ENCODE measurements around the gene NADSYN1. TPM values are rescaled to one million over a fixed set of nuclear protein-coding genes. Genes with fewer than 3 reads are reported as not detected.

The NADSYN1 gene
- total RNA-seq, 1 donor from 2014 or later: 55.4 TPM

DNA sequence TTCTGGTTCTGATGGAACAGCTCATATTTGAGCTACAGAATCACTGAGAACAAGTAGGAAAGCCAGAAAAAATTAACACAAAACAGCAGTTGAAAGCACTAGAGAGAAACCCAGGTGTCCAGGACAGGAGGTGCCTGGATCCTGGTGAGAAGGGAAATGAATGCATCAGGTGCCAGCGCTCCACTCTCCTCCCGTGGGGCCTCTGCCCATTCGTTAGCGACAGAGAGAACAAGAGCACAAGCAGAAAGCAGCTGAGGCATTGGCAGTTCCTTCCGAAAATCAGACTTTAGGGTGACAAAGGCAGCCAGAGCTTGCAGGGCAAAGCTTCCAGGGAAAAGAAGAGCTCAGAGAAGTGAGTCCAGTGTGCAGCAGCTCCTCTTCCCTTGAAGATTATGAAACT, 54.1 kb downstream of the NADSYN1 start:
- Mint-ChIP-seq H3K27me3 (ENCODE audit: unreplicated experiment) (no peaks in the 10 kb centered on the region), H3K27ac (ENCODE audit: unreplicated experiment) (no peak overlapping the region), H3K9me3 (ENCODE audit: unreplicated experiment) (peaks cover 42% of the 10 kb centered on the region), H3K4me1 (ENCODE audit: unreplicated experiment) (peaks cover 3% of the 10 kb centered on the region), H3K4me3 (ENCODE audit: unreplicated experiment) (no peak overlapping the region), H3K36me3 (ENCODE audit: unreplicated experiment) (peaks cover 14% of the 10 kb centered on the region)
- TF ChIP-seq, protein P1, sequence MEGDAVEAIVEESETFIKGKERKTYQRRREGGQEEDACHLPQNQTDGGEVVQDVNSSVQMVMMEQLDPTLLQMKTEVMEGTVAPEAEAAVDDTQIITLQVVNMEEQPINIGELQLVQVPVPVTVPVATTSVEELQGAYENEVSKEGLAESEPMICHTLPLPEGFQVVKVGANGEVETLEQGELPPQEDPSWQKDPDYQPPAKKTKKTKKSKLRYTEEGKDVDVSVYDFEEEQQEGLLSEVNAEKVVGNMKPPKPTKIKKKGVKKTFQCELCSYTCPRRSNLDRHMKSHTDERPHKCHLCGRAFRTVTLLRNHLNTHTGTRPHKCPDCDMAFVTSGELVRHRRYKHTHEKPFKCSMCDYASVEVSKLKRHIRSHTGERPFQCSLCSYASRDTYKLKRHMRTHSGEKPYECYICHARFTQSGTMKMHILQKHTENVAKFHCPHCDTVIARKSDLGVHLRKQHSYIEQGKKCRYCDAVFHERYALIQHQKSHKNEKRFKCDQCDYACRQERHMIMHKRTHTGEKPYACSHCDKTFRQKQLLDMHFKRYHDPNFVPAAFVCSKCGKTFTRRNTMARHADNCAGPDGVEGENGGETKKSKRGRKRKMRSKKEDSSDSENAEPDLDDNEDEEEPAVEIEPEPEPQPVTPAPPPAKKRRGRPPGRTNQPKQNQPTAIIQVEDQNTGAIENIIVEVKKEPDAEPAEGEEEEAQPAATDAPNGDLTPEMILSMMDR (IDR thresholded peaks at IDR 0.05): no peak
- peak; percentile 60 for DNase-seq (ENCODE audit: extremely low spot score, unreplicated experiment)

DNA sequence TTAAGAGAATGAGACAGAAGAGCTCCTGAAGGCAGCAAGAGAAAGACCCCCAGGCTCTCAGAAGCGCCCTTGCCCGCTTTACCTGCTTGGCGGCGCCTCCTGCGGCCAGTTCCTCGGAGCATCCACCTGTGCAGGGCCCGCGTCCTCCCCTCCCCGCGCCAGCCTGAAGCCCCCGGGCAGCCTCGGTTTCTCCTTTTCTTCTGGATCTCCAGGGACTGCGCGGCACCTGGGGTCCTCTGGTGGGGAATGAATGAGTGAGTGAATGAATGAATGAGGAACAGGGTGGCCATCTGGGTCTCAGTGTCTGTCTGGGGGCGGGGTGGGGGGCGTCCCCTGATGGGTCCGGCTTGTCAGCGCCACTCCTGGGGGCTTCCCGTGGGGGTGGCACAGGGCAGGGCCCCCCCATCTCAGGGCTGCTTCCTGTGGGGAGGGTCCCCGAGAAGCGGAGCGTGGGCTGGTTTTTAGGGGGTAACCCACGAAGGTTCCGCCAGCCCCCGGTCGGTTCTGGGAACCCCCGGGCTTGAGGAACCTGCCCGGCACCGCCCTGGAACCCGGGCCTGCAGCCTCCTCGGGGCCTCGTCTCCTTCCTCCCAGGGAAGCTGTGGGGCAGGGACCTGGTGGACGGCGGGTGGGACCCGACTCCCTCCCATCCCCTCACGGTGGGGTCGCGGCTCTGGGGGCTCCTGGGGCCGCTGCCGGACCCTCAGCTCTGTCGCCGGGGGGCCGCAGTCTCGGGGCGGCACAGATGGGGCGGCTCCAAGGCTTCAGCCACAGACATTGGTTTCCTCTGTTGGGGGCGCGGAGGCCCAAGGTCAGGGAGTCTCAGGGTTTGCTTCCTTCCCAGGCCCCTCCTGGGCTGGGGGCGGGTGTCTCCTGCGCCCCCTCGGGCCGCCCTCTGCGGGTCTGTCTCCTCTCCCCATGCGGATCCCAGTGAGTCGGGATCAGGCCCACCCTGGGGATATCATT, 65.8 kb downstream of the NADSYN1 start:
- Mint-ChIP-seq H3K36me3 (ENCODE audit: unreplicated experiment) (no peaks in the 10 kb centered on the region), H3K4me1 (ENCODE audit: unreplicated experiment) (no peaks in the 10 kb centered on the region), H3K4me3 (ENCODE audit: unreplicated experiment) (no peak overlapping the region), H3K27me3 (ENCODE audit: unreplicated experiment) (no peaks in the 10 kb centered on the region), H3K9me3 (ENCODE audit: unreplicated experiment) (peaks cover 4% of the 10 kb centered on the region), H3K27ac (ENCODE audit: unreplicated experiment) (no peak overlapping the region)
- DNase-seq (ENCODE audit: extremely low spot score, unreplicated experiment): peak; percentile 83
- TF ChIP-seq, protein P1 (IDR thresholded peaks at IDR 0.05): no peak

DNA sequence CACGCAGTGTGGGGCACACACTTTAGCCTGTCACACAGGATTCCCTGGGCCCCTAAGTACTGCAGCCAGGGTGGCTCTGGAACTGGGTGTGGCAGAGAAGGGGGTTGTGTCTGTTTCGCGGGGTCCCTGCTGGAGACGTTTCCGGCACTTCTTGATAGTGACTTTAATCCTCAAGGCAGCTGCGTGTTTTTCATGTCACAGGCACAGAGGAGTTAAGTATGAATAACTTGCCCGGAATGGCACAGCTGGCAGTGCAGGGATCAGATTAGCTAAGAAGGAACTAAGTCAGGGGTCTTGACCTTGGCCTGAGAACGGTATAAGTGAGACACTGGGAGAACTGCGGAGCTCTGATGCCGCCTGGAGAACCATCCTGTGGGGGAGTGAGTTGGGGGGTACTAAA, 66.5 kb downstream of the NADSYN1 start:
- no peaks in the 10 kb centered on the region for H3K36me3 Mint-ChIP-seq (ENCODE audit: unreplicated experiment)
- no peak for DNase-seq (ENCODE audit: extremely low spot score, unreplicated experiment)
- H3K27ac Mint-ChIP-seq (ENCODE audit: unreplicated experiment): no peak overlapping the region
- no peak overlapping the region for H3K4me3 Mint-ChIP-seq (ENCODE audit: unreplicated experiment)
- no peaks in the 10 kb centered on the region for H3K27me3 Mint-ChIP-seq (ENCODE audit: unreplicated experiment)
- no peaks in the 10 kb centered on the region for H3K4me1 Mint-ChIP-seq (ENCODE audit: unreplicated experiment)
- TF ChIP-seq, protein P1 (IDR thresholded peaks at IDR 0.05): no peak
- H3K9me3 Mint-ChIP-seq (ENCODE audit: unreplicated experiment): peaks cover 4% of the 10 kb centered on the region

DNA sequence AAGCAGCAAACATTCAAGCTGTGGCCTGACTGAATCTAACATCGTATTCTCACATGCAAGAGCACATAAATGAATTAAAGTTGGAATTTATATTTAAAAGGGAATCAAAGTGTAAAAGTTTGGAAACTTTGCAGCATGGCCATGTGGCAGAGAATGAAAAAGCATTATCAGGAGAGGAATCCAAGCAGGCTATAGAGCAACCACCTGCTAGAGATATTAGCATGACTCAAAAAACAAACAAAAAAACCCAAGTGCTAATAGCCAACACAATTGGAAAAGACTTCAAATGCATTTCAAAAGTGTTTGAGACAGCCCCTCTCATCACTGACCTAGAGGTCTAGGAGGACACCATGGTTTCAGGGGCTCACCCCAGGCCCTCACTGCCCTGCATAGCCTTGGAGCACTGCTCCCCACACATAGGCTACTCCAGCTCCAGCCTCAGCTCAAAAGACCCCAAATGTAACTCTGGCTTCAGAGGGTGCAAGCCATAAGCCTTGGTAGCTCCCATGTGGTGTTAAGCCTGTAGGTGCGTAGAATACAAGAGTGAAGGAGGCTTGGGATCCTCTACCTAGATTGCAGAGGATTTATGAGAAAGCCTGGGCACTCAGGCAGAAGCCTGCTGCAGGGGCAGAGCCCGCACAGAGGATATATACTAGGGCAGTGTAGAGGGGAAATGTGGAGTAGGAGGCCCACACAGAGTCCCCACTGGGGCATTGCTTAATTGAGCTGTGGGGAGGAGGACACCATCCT, 72.4 kb downstream of the NADSYN1 start:
- no peaks in the 10 kb centered on the region for H3K4me1 Mint-ChIP-seq (ENCODE audit: unreplicated experiment)
- H3K27ac Mint-ChIP-seq (ENCODE audit: unreplicated experiment): no peak overlapping the region
- peak; percentile 30 for DNase-seq (ENCODE audit: extremely low spot score, unreplicated experiment)
- peaks cover 3% of the 10 kb centered on the region for H3K27me3 Mint-ChIP-seq (ENCODE audit: unreplicated experiment)
- TF ChIP-seq, protein P1 (IDR thresholded peaks at IDR 0.05): no peak
- no peak overlapping the region for H3K4me3 Mint-ChIP-seq (ENCODE audit: unreplicated experiment)
- H3K36me3 Mint-ChIP-seq (ENCODE audit: unreplicated experiment): no peaks in the 10 kb centered on the region
- no peaks in the 10 kb centered on the region for H3K9me3 Mint-ChIP-seq (ENCODE audit: unreplicated experiment)

Data from osteocyte (in vitro differentiated cells).